Measurements from ENCODE around the gene SLC39A3. TPM values are rescaled to one million over a fixed set of nuclear protein-coding genes. Genes with fewer than 3 reads are reported as not detected.

SLC39A3 gene
- total and polyA plus RNA-seq, 7 donors = 7.2 to 35.4 (median 17.1) TPM

GRCh38 chr19:2756921-2757881 is 17.4 kb upstream of the SLC39A3 start:
- DNase-seq = no peak
- Histone ChIP-seq H3K36me3 (peaks cover 31 to 76% (median 50%) of the 10 kb centered on the region in 4 donors), H3K27ac (no peak overlapping the region), H3K27me3 (no peaks in the 10 kb centered on the region), H3K9me3 (no peaks in the 10 kb centered on the region), H3K4me1 (no peaks in the 10 kb centered on the region), H3K4me3 (no peak overlapping the region)
- TF ChIP-seq POLR2AphosphoS5 (IDR thresholded peaks at IDR 0.05) = no peak
- no peak for TF ChIP-seq EP300 (IDR thresholded peaks at IDR 0.05)
- TF ChIP-seq POLR2A (IDR thresholded peaks at IDR 0.05) = no peak
- TF ChIP-seq, protein P1, sequence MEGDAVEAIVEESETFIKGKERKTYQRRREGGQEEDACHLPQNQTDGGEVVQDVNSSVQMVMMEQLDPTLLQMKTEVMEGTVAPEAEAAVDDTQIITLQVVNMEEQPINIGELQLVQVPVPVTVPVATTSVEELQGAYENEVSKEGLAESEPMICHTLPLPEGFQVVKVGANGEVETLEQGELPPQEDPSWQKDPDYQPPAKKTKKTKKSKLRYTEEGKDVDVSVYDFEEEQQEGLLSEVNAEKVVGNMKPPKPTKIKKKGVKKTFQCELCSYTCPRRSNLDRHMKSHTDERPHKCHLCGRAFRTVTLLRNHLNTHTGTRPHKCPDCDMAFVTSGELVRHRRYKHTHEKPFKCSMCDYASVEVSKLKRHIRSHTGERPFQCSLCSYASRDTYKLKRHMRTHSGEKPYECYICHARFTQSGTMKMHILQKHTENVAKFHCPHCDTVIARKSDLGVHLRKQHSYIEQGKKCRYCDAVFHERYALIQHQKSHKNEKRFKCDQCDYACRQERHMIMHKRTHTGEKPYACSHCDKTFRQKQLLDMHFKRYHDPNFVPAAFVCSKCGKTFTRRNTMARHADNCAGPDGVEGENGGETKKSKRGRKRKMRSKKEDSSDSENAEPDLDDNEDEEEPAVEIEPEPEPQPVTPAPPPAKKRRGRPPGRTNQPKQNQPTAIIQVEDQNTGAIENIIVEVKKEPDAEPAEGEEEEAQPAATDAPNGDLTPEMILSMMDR (IDR thresholded peaks at IDR 0.05) = no peak
- 95 to 96% methylated on average over 48 of the region's 48 CpGs for WGBS, 2 donors
- intact Hi-C loops (cut with DNase I) = no loop called here

DNA sequence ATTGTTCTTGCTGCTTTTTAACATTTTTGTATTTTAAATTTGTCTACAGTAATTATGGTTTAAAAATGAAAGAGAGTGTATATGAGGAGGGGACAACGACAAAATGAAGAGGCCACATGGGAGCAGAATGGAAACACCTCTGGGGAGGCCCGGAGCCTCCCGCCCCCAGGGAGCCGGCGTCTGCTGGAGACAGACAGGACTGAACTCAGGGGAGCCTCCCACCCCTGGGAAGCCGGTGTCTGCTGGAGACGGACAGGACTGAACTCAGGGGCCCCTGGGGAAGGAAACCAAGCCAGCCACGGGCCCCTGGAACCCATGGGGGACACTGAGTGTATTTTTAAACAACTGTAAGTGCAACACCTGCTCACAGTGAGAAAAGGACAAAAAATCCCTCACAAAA is 16.7 kb upstream of the SLC39A3 start:
- TF ChIP-seq POLR2AphosphoS5 (IDR thresholded peaks at IDR 0.05) (no peak), POLR2A (IDR thresholded peaks at IDR 0.05) (no peak), EP300 (IDR thresholded peaks at IDR 0.05) (no peak)
- TF ChIP-seq, protein P1 (IDR thresholded peaks at IDR 0.05) = no peak
- no peaks in the 10 kb centered on the region for H3K4me1 ChIP-seq
- intact Hi-C loops (cut with DNase I) = no loop called here
- H3K27me3 ChIP-seq = no peaks in the 10 kb centered on the region
- no peaks in the 10 kb centered on the region for H3K9me3 ChIP-seq
- no peak overlapping the region for H3K27ac ChIP-seq
- no peak overlapping the region for H3K4me3 ChIP-seq
- WGBS, 2 donors = 72 to 91% methylated on average over 8 of the region's 8 CpGs
- no peak for DNase-seq
- peaks cover 30 to 69% (median 44%) of the 10 kb centered on the region in 4 donors for H3K36me3 ChIP-seq

DNA sequence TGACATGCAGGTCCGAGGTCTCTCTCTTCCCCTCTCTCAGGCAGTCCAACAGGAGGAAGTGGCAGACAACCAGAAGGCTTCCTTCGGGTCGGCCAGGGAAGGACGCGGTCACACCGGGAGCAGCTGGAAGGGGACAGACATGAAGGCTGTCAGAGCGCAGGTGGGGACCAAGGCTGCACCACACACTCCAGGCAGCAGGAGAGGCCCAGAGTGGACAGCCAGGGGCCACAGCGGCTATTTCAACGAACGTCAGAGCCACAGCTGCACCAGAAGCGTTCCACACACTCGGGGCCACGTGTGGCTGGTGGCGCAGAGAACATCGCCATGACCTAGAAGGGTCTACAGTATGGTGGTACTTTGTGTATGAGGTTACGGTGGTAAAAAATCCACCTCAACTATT is 16.0 kb upstream of the SLC39A3 start:
- intact Hi-C loops (cut with DNase I) = no loop called here
- Histone ChIP-seq H3K9me3 (no peaks in the 10 kb centered on the region), H3K27me3 (no peaks in the 10 kb centered on the region), H3K36me3 (peaks cover 27 to 62% (median 40%) of the 10 kb centered on the region in 4 donors), H3K4me1 (no peaks in the 10 kb centered on the region), H3K27ac (no peak overlapping the region), H3K4me3 (no peak overlapping the region)
- TF ChIP-seq, protein P1 (IDR thresholded peaks at IDR 0.05) = no peak
- TF ChIP-seq POLR2AphosphoS5 (IDR thresholded peaks at IDR 0.05) = no peak
- TF ChIP-seq EP300 (IDR thresholded peaks at IDR 0.05) = no peak
- no peak for TF ChIP-seq POLR2A (IDR thresholded peaks at IDR 0.05)
- DNase-seq = no peak
- WGBS, 2 donors = 94% methylated on average over 16 of the region's 16 CpGs

GRCh38 chr19:2755448-2755705 is 15.6 kb upstream of the SLC39A3 start:
- TF ChIP-seq POLR2A (IDR thresholded peaks at IDR 0.05) (no peak), POLR2AphosphoS5 (IDR thresholded peaks at IDR 0.05) (no peak), EP300 (IDR thresholded peaks at IDR 0.05) (no peak)
- TF ChIP-seq, protein P1 (IDR thresholded peaks at IDR 0.05) = no peak
- Histone ChIP-seq H3K27me3 (no peaks in the 10 kb centered on the region), H3K4me1 (no peaks in the 10 kb centered on the region), H3K27ac (no peak overlapping the region), H3K36me3 (peaks cover 25 to 58% (median 36%) of the 10 kb centered on the region in 4 donors), H3K9me3 (no peaks in the 10 kb centered on the region), H3K4me3 (no peak overlapping the region)
- DNase-seq = no peak
- WGBS, 2 donors = 93 to 94% methylated on average over 16 of the region's 16 CpGs
- intact Hi-C loops (cut with DNase I) = no loop called here

Data from sigmoid colon (tissue), 7 donors.